Eye (tissue), 1 donor: ENCODE measurements around the gene RNFT2.
A peak's percentile ranks its signal among the peaks of the same experiment; 100 is the strongest.

ENCODE experiments used
- DNase-seq: peaks from one replicate; pipeline ENCODE4 v3.0.0-alpha.2; 2015

RNFT2 gene, protein sequence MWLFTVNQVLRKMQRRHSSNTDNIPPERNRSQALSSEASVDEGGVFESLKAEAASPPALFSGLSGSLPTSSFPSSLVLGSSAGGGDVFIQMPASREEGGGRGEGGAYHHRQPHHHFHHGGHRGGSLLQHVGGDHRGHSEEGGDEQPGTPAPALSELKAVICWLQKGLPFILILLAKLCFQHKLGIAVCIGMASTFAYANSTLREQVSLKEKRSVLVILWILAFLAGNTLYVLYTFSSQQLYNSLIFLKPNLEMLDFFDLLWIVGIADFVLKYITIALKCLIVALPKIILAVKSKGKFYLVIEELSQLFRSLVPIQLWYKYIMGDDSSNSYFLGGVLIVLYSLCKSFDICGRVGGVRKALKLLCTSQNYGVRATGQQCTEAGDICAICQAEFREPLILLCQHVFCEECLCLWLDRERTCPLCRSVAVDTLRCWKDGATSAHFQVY

DNA sequence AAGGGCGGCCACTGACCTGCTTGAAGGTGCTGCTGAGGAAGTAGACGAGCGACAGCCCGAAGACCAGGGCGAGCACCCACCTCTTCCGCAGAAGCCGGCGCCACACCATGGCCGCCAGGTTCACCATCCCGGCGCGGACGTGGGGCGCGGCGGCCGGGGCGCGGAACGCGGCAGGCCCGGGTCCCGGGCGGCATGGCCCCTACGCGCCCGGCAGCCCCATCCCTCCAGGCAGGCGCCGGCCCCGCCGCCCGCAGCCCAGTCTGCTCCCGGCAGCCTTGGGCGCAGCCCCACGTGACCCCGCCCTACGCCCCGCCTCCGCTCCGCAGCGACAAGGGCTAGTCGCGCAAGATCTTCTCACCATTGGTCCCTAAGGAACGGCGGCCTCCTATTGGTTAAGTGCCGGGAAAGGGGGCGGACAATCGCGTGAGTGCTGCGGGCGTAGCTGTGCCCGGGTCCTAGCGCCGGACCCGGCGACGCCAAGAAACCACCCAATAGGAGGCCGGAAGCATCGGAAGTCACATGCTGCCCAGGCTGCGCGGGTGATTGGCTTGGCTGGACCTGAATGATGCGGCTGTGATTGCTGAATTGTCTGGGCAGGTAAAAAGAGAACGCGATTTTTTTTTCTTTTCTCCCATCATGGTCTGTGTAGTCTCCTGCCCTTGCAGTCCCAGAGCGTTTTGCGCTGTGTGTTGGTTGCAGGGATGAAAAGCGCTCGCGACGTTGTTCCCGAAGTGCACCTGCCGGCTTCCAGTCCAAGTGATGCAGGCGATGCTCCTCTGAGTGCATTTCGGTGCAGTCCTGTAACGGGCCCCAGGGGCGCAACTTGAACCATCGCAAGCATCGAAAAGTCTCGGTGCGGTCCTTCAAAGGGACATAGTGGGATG lies at the start of gene RNFT2, which contains the start of gene SPRING1:
RNFT2 (plus strand) TSS at position 542 of the 884 bp plus-strand sequence. CDS start 2,183 bp downstream, outside the sequence.
SPRING1 (minus strand) TSS at position 296 of the 884 bp plus-strand sequence; CDS start at position 127, 169 bp downstream.
- peak; percentile 99 for DNase-seq

DNA sequence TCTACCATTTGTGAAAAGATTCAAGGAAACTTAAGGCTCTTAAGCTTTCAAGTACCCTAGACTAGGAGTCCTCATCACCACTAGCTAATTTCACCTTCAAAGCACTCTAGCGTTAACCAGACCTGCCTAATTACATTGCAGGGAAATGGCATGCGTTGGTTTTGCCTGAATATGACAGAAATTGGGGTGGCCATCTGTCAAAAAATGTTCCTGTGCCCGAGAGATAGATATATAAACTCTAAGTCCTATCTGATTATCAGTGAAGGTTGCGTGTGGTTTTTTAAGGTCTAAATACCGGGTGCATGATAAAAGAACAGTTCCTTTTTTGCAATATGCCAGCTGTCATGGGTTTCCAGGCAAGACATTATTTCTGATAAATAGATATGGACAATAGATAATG lies 48.6 kb upstream of the RNFT2 start:
- peak; percentile 36 for DNase-seq

DNA sequence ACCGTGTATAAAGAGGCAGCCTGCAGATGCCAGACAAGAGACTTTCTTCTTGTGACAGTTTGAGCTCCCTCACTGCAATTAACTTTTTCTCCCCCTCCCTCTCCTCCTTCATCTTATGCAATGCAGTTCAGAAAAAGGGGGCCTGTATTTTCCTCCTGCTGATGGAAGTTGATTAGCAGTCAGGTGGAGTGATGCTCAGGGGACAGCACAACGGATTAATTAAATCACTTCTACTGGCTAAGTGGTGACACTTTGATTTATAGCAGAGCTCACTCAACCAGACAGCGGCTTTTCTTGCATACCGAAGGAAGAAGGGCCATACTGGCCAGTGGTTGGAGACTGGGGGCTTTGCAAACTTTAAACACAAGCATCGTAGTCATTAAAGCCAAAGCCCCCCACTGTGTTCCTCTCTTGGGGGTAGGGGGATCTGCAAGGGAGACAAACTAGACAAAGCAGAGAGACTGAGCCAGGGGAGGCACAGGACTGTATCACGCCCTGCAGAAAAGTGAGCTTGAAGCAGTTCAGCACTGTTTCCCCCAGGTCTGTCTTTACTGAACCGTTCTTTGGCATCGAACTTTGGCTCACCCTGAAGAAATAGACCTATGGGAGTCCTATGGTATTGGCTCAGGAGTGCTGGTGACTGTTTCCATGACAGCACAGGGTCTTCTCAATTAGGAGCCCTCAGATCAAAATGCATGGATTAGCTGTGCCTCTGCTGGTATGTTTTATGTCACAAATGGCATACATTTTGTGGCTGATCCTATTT lies 48.0 kb upstream of the RNFT2 start:
- peak; percentile 91 for DNase-seq

GRCh38 chr12:116691205-116691604 lies 46.9 kb upstream of the RNFT2 start:
- no peak for DNase-seq

DNA sequence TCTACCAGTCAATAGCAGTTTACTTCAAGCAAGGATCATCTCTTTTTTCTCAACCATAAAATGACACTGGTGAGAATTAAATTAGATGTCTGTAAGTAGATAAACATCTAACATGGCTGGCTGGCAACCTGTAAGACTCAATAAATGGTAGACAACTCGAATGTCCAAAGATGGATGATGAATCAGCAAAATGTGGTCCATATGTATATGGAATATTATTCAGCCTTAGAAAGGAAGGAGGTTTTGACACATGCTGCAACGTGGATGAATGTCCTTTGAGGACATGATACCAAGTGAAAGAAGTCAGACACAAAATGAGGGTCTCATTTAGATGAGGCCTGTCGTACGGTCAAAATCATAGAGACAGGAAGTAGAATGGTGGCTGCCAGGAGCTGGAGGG lies 46.5 kb upstream of the RNFT2 start:
- no peak for DNase-seq

DNA sequence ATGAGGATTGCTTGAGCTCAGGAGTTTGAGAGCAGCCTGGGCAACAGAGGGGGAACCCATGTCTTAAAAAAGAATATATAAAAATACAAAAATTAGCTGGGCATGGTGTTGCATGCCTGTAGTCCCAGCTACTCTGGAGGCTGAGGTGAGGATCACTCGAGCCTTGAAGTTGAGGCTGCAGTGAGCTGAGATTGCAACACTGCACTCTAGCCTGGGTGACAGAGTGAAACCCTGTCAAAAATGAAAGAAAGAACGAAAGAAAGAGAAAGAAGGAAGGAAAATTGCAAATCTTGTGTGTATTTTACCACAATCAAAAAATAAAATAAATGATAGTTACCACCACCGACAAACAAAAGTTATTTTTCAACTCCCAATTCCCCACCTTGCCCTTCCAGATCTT lies 45.5 kb upstream of the RNFT2 start:
- DNase-seq: no peak

- DNase-seq: peak; percentile 74
These were observed 44.6 kb upstream of the RNFT2 start for GRCh38 chr12:116693286-116694227.

GRCh38 chr12:116694653-116695463 lies 43.3 kb upstream of the RNFT2 start:
- no peak for DNase-seq

GRCh38 chr12:116695464-116695725 lies 42.7 kb upstream of the RNFT2 start:
- no peak for DNase-seq

DNA sequence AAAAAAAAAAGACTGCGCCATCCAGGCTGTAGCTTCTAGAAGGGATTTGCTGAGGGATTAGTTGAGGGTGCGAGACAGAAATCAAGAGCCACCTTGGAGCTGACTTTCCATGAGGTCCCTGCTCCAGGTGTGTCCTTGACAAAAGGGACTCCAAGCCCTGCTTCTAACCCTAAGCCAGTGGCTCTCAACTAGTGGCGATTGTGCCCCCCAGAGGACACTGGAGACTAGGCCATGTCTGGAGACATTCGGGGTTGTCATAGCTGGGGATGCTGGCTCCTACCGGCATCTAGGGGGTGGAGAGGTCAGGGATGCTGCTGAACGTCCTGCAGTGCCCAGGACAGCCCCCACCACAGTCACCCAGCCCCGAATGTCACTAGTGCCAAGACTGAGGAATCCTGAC lies 40.8 kb upstream of the RNFT2 start:
- DNase-seq: peak; percentile 65

- peak; percentile 68 for DNase-seq
These were observed 40.4 kb upstream of the RNFT2 start for GRCh38 chr12:116697716-116698115.

DNA sequence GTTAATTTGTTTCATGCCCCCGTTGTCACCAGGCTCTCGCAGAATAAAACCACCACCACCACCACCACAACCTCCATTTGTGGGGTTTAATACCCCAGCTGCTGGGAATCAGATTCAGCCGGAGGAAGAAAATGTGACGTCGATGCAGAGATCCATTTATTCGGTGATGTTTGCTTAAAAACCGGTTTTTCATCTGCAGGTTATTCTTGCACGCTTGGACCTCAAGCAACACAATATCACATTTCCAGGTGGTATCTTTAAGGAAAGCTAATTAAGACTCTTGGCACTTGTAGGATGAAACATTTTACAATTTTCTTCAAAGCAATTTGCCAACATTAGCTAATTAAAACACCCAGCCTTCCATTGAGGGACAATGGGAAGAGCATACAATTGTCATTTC lies 40.0 kb upstream of the RNFT2 start:
- no peak for DNase-seq

GRCh38 chr12:116698554-116699075 lies 39.5 kb upstream of the RNFT2 start:
- no peak for DNase-seq

- DNase-seq: no peak
These were observed 38.0 kb upstream of the RNFT2 start for GRCh38 chr12:116700066-116700465.

DNA sequence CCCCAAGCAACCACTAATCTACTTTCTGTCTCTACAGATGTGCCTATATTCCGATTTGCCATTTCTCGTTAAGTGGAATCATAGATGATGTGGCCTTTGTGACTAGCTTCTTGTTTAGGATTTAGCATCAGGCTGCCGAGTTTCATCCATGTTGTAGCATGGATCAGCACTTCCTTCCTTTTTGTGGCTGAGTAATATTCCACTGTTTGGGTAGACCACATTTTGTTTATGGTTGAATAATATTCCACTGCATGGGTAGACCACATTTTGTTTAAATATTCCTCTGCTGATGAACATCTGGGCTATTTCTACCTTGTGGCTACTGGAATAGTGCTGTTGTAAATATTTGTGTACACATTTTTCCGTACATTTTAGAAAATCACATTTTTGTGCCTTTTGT lies 36.7 kb upstream of the RNFT2 start:
- no peak for DNase-seq

GRCh38 chr12:116703214-116703795 lies 34.8 kb upstream of the RNFT2 start:
- DNase-seq: peak; percentile 91

DNA sequence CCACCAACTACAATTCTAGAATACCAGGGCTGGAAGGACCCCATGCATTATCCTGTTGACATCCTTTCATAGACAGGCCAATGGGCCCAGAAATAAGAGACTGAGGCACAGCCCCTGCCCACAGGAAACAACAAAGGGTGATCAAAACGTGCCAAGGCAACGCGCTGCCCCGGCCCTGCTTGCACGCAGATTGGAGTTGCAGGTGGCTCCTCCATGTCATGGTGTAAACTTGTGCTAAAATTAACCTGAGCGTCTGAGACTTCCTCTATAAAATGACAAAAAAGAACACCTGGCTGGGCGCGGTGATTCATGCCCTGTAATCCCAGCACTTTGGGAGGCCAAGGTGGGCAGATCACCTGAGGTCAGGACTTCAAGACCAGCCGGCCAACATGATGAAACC lies 30.4 kb upstream of the RNFT2 start:
- no peak for DNase-seq

DNA sequence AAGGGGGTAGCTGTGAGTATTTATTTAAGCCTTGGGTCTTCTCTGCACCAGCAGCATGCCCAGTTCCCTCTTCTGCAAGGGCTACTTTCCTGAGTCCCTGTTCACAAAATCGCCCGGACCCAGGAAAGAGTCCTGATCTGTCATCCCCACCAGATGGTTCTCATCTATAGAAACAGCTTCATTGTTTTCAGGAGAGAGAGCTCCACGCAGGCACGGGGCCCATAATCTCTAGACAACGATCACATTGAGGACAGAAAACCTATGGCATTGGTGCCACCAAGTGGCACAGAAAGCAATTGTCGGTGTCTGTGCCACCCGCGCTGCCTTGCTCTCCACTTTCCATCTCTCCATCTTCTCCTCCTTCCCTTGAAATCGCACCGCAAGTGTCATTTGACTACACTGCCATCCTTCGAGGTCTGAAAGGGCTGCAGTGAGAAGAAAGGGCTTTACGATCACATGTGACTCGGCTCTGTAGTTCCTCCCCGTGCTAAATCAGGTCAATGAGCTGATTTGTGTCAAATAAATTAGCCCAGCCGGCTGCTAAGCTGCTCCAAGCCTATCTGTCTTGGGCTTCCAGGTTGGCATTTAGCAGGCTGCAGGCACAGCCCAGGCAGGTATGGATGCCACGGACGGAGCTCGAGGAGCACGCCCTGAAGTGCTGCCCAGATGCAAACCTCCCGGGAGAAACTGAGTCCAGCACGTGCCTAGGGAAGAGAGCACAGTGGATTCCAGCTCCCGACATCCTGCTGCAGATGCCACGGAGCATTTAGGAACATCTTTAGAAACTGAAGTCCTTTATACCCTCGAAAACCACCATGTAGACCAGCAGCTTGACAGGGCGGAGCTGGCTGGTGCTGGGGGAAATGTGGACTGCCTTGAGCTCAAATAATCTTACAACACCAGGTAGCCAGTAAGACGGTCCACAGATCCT lies 29.0 kb upstream of the RNFT2 start:
- DNase-seq: peak; percentile 91

GRCh38 chr12:116709768-116710167 lies 28.3 kb upstream of the RNFT2 start:
- peak; percentile 51 for DNase-seq
